Endothelial cell of hepatic sinusoid (primary cell): Measurements from ENCODE around the gene GPR50.

Experiments used
- in situ Hi-C: cut with HindIII; loops from 2 replicates; pipeline ENCODE4 v1.10.0; 2017; ENCODE audit warnings: low sequenced_read_pairs

The GPR50 gene

GRCh38 chrX:151226941-151227340 is 50.6 kb downstream of the GPR50 start:
- in situ Hi-C loops: no loop called here

- in situ Hi-C loops: no loop called here
Measured at GRCh38 chrX:151227627-151228026, 51.2 kb downstream of the GPR50 start.

GRCh38 chrX:151228935-151229334 is 52.6 kb downstream of the GPR50 start:
- in situ Hi-C loops: no loop called here
